HEK293 (cell line): ENCODE data around the gene NR1H2.

Experiments used
- CTCF ChIP-seq: fragments of 450-650 bp; formaldehyde crosslinking; IDR thresholded peaks from 2 replicates; pipeline ENCODE4 v1.5.1; 2016; ENCODE audit warnings: missing biosample characterization, missing genetic modification characterization
- KLF1 ChIP-seq: fragments of 450-650 bp; formaldehyde crosslinking; IDR thresholded peaks from 2 replicates; pipeline ENCODE4 v1.5.1; 2016; ENCODE audit warnings: missing biosample characterization, missing genetic modification characterization
- MYNN ChIP-seq: fragments of 450-650 bp; formaldehyde crosslinking; IDR thresholded peaks from 2 replicates; pipeline ENCODE4 v1.5.1; 2016; ENCODE audit warnings: missing biosample characterization, missing genetic modification characterization, borderline replicate concordance
- REST ChIP-seq: fragments of 450-650 bp; formaldehyde crosslinking; IDR thresholded peaks from 2 replicates; pipeline ENCODE4 v1.5.1; 2016; ENCODE audit warnings: missing biosample characterization, missing genetic modification characterization
- ZNF175 ChIP-seq: fragments of 450-650 bp; formaldehyde crosslinking; IDR thresholded peaks from 2 replicates; pipeline ENCODE4 v1.5.1; 2016; ENCODE audit warnings: missing biosample characterization, missing genetic modification characterization
- ZNF18 ChIP-seq: fragments of 450-650 bp; formaldehyde crosslinking; IDR thresholded peaks from 2 replicates; pipeline ENCODE4 v1.5.1; 2016; ENCODE audit warnings: missing biosample characterization, missing genetic modification characterization
- ZNF184 ChIP-seq: fragments of 450-650 bp; IDR thresholded peaks from 2 replicates; pipeline ENCODE4 v1.5.1; 2018; ENCODE audit warnings: missing biosample characterization, mild to moderate bottlenecking, missing genetic modification characterization
- ZNF202 ChIP-seq: fragments of 450-650 bp; formaldehyde crosslinking; IDR thresholded peaks from 2 replicates; pipeline ENCODE4 v1.5.1; 2016; ENCODE audit warnings: missing biosample characterization, missing genetic modification characterization, borderline replicate concordance
- ZNF274 ChIP-seq, 2 experiments: fragments of 200-500 bp in 1 of 2; fragments of 450-650 bp in 1 of 2; sonication (Bioruptor generic) in 1 of 2; formaldehyde crosslinking in 1 of 2; IDR thresholded peaks; 2 replicates each; pipeline versions ENCODE4 v1.5.1 to v1.6.1; 2014 to 2016; ENCODE audit warnings: borderline replicate concordance in 1 of 2, inconsistent platforms in 1 of 2, low read length in 1 of 2, missing biosample characterization in 1 of 2, missing genetic modification characterization in 1 of 2
- ZNF280C ChIP-seq: fragments of 450-650 bp; formaldehyde crosslinking; IDR thresholded peaks from 2 replicates; pipeline ENCODE4 v1.5.1; 2016; ENCODE audit warnings: missing biosample characterization, missing genetic modification characterization
- ZNF292 ChIP-seq: fragments of 450-650 bp; formaldehyde crosslinking; IDR thresholded peaks from 2 replicates; pipeline ENCODE4 v1.5.1; 2016; ENCODE audit warnings: low read depth, missing biosample characterization, missing genetic modification characterization, borderline replicate concordance
- ZNF416 ChIP-seq: fragments of 450-650 bp; formaldehyde crosslinking; IDR thresholded peaks from 2 replicates; pipeline ENCODE4 v1.5.1; 2016; ENCODE audit warnings: missing biosample characterization, missing genetic modification characterization
- ZNF670 ChIP-seq: fragments of 450-650 bp; formaldehyde crosslinking; IDR thresholded peaks from 2 replicates; pipeline ENCODE4 v1.5.1; 2016; ENCODE audit warnings: missing biosample characterization, missing genetic modification characterization, low read depth
- TF ChIP-seq, protein P1 (sequence below): fragments of 450-650 bp; formaldehyde crosslinking; IDR thresholded peaks from 2 replicates; pipeline ENCODE4 v1.5.1; 2016; ENCODE audit warnings: missing biosample characterization, missing genetic modification characterization

- TF ChIP-seq ZNF670 (no peak), MYNN (tag by site-specific recombination) (no peak), ZNF202 (tag by site-specific recombination) (no peak), ZNF292 (no peak), REST (tag by site-specific recombination) (no peak), CTCF (tag by site-specific recombination) (no peak), ZNF274 (IDR thresholded peaks at IDR 0.05; ENCODE audit: low read length) (no peak), ZNF274 (tag by site-specific recombination; IDR thresholded peaks at IDR 0.05; ENCODE audit: borderline replicate concordance) (no peak), ZNF280C (tag by site-specific recombination) (no peak), ZNF175 (tag by site-specific recombination) (no peak), ZNF184 (tag by site-specific recombination) (no peak), KLF1 (tag by site-specific recombination) (no peak), ZNF18 (tag by site-specific recombination) (no peak), ZNF416 (tag by site-specific recombination) (no peak)
- TF ChIP-seq, protein P1, sequence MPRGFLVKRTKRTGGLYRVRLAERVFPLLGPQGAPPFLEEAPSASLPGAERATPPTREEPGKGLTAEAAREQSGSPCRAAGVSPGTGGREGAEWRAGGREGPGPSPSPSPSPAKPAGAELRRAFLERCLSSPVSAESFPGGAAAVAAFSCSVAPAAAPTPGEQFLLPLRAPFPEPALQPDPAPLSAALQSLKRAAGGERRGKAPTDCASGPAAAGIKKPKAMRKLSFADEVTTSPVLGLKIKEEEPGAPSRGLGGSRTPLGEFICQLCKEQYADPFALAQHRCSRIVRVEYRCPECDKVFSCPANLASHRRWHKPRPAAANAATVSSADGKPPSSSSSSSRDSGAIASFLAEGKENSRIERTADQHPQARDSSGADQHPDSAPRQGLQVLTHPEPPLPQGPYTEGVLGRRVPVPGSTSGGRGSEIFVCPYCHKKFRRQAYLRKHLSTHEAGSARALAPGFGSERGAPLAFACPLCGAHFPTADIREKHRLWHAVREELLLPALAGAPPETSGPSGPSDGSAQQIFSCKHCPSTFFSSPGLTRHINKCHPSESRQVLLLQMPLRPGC (tag by site-specific recombination), result no peak
Measured at GRCh38 chr19:50341091-50341564, 35.1 kb upstream of the NR1H2 start.
